HG02943 (cell line): Measurements from ENCODE around the gene PLA2G4E.

Experiments used
- ATAC-seq: cut with Tn5 transposase; IDR thresholded peaks from one replicate; pipeline ENCODE4 v1.9.1; 2021; ENCODE audit warnings: mild to moderate bottlenecking, low read depth, moderate library complexity; ENCODE audit not compliant: unreplicated experiment

Gene PLA2G4E

DNA sequence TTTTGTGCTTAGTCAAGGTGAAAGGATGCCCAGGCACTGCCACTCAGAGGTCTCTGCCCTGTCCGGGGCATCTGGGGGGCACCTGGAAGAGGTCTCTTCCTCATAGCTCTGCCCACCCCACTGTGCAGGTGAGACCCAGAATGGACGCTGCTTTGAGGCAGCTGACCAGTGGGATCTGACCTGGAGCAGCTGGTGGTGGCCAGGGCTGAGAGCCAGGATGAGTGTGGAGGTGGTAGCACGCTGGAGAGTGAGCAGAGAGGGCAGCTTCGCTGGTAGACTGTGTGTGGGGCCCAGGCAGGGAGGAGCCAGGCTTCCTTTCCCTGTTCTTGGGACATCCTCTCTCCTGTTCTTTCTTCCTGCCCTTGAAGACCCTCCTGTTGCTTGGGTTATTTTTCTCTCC lies 32.2 kb upstream of the PLA2G4E start:
- no peak for ATAC-seq

DNA sequence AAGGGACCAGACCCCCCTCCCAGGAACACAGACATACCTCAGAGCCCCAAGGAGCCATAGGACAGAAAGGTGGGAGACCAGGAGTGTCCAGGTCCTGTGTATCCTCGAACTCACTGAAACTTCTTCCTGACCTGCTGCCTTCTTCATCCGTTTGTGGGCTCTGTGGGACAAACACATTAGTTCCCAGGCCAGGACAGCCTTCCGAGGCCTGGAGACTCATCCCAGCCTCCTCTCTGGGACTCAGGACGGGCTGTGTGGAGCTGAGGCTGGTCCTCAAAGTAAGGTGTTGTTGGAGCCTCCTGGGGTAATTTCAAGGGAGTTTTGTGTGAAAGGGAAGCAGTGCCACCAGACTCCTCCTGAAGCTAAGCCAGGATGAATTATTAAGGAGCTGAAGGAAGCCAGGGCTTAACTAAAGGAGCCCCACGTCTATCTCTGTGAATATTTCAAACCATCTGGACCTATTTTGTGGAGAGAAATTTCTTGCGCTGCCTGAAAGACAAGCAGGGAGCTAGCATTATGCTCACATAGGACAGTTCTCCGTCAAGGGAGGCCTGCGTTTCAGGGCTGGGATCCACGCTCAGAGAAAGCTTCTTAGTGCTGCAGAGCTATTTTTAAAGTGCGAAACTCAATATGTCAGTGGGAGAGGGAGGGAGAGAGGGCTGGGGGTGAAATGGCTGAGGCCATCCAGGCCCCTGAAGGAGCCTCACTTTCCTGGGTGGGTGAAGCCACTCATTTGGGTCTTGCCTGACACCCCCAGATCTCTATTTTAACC lies 29.8 kb upstream of the PLA2G4E start:
- ATAC-seq = no peak

DNA sequence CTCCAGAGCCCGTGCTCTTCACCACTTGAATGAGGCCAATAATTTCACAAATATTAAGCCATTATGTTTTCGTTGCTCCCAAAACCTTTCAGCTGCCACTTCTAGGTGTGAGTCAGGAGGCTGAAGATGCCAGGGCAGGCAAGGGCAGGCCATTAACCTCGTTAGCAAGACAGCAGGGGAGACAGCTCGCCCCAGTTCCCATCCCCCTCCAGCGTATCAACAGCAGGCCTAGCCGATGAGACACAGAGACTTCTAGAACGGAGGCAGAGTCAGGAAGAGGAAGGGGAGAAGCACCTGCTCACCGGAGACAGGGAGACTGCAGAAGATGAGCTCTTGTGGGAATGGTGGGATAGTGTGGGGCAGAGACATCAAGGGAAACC lies 28.0 kb upstream of the PLA2G4E start:
- no peak for ATAC-seq

DNA sequence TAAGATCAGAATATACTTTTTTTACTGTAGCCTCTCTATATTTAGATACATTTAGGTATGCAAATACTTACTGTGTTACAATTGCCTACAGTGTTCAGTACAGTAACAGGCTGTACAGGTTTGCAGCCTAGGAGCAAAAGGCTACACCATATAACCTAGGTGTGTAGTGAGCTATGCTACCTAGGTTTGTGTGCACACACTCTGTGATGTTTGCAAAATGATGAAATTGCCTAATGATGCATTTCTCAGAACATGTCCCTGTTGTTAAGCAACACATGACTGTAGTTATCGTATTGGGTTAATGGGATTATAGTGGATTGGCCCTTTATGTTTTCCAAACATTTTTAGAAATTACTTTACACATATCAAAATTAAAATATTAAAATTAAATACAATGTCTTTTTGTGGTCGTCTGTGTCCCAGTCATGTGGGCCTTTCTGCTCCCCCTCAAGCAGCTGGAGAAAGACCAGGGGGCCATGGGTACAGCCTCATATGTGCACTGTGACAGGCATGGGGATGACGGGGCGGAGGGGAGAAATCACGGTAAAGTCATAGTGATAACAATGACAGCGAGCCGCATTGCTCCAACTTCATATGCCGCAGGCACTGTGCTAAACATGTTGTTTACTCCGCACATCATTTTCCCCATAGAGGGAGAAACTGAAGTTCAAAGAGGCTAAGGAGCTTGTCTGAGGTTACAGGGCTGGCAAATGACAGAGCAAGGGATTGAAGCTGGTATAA lies 27.4 kb upstream of the PLA2G4E start:
- no peak for ATAC-seq

DNA sequence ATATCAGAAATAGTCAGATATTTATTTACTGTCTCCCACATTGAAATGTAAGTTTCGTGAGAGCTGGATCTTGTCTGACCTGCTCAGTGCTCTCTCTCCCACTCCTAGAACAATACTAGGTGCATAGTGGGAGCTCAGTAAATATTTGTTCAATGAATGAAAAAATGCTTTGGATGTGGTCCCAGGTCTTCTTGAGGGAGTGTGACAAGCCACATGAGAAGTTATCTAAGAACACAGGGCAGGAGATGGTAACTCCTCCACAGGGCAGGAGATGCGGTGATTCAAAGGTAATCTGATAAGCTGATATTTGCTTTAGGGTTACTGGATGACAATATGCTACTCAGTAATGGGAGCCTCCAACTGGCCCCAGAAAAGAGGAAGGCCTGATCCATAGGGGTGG lies 25.8 kb upstream of the PLA2G4E start:
- ATAC-seq = no peak

- ATAC-seq = no peak
Measured at GRCh38 chr15:42045211-42045615, 24.4 kb upstream of the PLA2G4E start.

DNA sequence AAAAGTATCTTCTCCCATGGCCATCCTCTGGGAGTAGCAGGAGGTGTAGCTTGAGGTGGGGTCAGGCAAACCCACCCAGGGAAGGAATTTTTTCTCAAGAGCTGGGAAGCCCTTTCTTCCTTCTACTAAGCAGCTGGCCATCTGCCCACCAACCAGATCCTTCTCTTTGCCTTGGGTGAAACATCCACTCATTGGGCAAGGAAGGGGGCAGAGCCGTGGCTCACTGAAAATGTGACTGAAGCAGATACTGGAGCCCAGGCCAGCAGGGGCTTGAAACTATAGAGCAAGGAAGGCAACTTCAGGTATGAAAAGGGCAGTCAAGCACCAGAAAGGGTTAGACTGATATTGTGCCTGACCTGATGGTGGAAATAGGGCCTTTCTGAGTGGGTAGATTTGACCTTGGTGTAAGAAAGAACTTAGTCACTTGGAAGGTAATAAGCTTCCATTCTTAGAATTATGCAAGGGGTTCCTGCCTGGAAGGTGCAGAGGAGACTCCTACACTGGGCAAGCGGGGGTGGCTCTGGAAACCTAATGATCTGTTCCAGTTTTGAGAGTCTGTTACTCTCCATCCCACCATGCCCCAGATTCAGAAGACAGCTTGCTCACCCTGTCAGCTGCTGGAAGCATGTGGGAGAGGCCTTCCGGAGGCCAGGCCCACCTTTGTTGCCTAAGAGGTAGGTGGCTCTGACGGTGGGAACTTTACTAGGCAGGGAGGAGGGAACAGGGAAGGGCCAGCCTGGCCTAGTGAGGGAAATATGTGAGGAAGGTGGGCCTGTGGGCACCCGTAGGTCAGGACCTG lies 22.0 kb upstream of the PLA2G4E start:
- no peak for ATAC-seq

DNA sequence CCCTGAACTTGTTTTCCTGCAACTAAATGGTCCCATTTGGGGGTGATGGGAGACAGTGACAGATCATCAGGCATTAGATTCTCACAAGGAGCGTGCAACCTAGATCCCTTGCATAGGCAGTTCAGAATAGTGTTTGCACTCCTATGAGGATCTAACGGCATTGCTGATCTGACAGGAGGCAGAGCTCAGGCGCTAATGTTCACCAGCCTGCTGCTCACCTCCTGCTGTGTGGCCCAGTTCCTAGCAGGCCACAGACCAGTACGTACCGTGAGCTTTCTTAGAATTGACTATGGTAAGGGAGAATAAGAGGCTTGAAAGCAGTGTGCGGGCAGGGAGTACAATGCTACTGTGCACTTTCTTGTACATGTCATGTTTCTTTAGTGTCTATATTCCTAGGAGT lies 17.6 kb upstream of the PLA2G4E start:
- ATAC-seq = no peak

DNA sequence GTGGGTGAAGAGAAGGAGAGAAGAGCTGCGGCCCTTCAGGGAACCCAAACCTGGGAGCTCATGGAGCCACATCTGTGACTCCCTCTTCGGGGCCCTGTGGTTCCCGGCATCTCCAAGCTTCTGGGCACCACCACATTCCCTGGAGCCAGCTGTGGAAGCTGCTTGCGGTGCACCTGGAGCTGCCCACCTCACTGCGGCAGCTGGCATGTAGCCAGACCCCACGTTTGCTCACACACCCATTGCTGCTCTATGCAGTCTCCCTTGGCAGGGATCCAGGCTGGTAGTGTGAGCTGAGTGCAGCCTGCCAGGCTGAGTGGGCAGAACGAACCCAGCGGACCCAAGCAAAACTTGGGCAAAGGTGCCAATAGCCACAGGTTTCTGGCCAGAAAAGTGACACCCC lies 16.8 kb upstream of the PLA2G4E start:
- ATAC-seq = no peak

- no peak for ATAC-seq
Measured at GRCh38 chr15:42036966-42037365, 16.1 kb upstream of the PLA2G4E start.

GRCh38 chr15:42036112-42036905 lies 15.5 kb upstream of the PLA2G4E start:
- no peak for ATAC-seq

- no peak for ATAC-seq
Measured at GRCh38 chr15:42035435-42035761, 14.6 kb upstream of the PLA2G4E start.

GRCh38 chr15:42034628-42035434 lies 14.0 kb upstream of the PLA2G4E start:
- no peak for ATAC-seq

DNA sequence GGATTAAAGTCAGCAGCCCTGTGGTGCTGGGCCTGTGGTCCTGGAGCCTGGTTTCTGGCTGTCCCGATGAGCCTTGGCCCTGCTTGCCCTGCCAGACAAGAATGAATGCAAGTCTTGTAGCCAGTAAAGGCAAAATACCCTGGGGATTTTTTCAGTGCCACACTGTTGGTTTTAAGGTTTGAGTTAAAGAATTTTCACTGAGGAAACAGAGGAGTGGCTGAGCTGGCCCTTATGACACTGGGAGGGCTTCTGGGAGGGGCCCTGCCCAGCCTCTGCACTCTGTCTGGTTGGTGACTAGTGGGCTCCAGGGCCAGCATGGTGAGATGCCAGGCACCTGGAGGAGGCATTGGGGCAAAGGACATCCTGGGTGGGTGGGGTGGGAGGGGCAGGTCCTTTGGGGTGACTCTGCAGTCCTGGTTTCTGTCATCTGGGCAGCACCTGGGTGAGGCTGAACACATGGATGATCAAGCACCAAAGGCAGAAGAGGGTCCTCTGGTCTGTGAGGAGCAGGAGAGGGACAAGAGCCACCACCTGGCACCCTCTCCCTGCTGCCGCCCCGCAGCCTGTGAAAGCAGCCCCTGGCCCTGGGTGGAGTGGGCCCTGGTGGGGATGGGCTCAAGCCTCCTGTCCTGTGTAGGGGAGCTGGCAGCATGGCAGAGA lies 12.5 kb upstream of the PLA2G4E start:
- no peak for ATAC-seq

DNA sequence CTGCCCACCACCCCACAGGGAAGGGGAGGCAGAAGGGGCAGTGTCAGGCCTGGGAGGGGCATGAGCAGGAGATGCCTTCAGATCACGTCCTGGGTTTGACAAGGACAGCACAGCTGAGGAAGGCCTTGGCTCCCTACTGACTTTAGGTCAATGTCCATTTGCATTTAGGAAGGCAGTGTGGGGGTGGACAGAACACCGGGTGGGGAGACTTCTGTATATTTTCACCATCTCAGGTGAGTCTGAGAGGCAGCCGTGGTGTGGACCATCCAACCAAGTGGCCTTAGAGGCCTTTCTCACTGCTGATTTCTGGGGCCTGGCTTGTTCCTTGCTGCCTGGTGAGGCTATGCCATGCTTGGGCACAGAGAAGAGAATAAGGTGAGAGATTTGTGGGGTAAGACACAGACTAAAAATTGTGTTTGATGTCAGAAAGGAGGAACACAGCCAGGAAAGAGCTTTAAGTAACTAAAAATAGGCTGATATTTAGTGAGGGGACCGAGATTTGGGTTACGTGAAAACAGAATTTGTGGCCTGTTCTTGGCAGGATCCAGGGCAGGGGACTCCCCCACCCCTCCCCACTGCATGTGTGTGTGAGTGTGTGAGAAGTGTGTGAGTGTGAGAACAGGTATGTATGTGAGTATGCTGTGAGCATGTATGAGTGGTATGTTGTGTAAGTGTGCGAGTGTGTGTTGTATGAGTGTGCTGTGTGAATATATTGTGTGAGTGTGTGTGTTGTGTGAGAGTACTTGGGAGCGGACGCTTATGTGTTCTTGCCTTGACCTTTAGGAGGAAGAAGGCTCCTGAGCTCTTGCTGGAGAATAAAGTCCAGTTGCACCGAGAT lies 11.8 kb upstream of the PLA2G4E start:
- ATAC-seq = no peak

DNA sequence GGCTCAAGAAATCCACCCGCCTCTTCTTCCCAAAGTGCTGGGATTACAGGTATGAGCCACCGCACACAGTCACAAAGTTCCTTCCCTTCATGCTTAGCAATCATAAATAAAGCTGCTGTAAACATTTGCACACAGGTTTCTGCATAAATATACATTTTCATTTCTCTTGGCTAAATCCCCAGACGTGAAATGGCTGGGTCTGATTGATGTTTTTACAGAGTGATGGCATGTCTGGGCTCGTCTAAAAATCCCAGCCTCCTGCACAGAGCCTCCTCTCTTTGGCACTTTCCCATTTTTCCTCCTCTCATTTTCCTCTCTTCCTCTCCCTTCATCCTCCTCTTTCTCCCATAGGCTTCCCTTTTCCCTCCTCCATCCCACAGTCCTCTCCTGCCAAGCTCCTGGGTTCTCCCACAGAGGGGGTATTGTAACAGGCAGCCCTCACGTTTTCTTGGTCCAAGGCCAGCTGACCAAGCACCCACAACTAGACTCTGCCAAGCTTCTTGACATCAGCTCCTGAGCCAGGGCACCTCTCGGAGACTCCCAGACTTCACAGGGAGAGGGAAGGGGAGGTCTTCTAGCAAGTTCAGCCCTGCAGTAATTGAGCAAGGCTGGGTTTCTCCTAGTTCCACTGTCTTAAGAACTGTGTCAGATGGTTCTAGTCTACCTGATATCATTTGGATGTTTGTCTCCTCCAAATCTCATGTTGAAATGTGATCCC lies 10.5 kb upstream of the PLA2G4E start:
- no peak for ATAC-seq

GRCh38 chr15:42027521-42027920 lies 6.7 kb upstream of the PLA2G4E start:
- ATAC-seq = no peak

DNA sequence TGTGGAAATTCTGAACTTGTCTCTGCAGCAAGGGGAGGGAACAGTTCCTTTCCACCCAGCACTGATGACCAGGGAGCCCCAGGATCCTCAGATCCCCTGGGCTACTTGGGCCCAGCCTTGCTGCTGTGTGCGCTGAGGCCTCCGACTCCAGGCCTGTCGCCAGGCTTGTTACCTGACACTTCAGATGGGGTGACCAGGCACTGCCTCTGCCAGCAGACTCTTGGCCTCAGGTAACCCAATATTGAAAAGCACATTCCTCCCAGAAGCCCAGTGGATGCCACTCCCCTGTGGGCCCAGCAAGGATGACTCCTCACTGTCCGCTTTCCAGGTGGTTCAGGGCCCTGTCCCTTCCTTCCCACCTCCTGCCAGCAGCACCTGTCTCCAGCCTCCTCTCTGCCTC lies 3.5 kb upstream of the PLA2G4E start:
- no peak for ATAC-seq
